Ishikawa (cell line): ENCODE results near the gene TMEM266.

Experiments
- CEBPB ChIP-seq: IDR thresholded peaks from 2 replicates; pipeline ENCODE4 v1.6.1; 2012
- CREB1 ChIP-seq: IDR thresholded peaks from 2 replicates; pipeline ENCODE4 v1.6.1; 2012; ENCODE audit warnings: low read depth
- EGR1 ChIP-seq: IDR thresholded peaks from 2 replicates; pipeline ENCODE4 v1.6.1; 2012
- EP300 ChIP-seq: IDR thresholded peaks from 2 replicates; pipeline ENCODE4 v1.6.1; 2012; ENCODE audit warnings: borderline replicate concordance
- FOXM1 ChIP-seq: IDR thresholded peaks from 2 replicates; pipeline ENCODE4 v1.6.1; 2012; ENCODE audit warnings: low read depth, borderline replicate concordance
- MAX ChIP-seq: IDR thresholded peaks from 2 replicates; pipeline ENCODE4 v1.6.1; 2012
- NFIC ChIP-seq: IDR thresholded peaks from 2 replicates; pipeline ENCODE4 v1.6.1; 2012
- RAD21 ChIP-seq: IDR thresholded peaks from 2 replicates; pipeline ENCODE4 v1.6.1; 2012; ENCODE audit warnings: low read depth
- REST ChIP-seq: IDR thresholded peaks from 2 replicates; pipeline ENCODE4 v1.6.1; 2012; ENCODE audit warnings: low read depth, mild to moderate bottlenecking
- TAF1 ChIP-seq: IDR thresholded peaks from 2 replicates; pipeline ENCODE4 v1.6.1; 2012; ENCODE audit warnings: low read depth, mild to moderate bottlenecking
- TCF12 ChIP-seq: IDR thresholded peaks from 2 replicates; pipeline ENCODE4 v1.6.1; 2012; ENCODE audit warnings: low read depth
- TEAD4 ChIP-seq: IDR thresholded peaks from 2 replicates; pipeline ENCODE4 v1.6.1; 2012
- USF1 ChIP-seq: IDR thresholded peaks from 2 replicates; pipeline ENCODE4 v1.6.1; 2012
- YY1 ChIP-seq: IDR thresholded peaks from 2 replicates; pipeline ENCODE4 v1.6.1; 2012; ENCODE audit warnings: low read depth
- ZBTB7A ChIP-seq: IDR thresholded peaks from 2 replicates; pipeline ENCODE4 v1.6.1; 2012; ENCODE audit warnings: low read depth

The TMEM266 gene

GRCh38 chr15:76198456-76199105 is 138.8 kb downstream of the TMEM266 start:
- TF ChIP-seq CREB1, result no peak

GRCh38 chr15:76199106-76200082 is 139.6 kb downstream of the TMEM266 start:
- TF ChIP-seq MAX (no peak), CEBPB (no peak), TEAD4 (no peak), REST (no peak), ZBTB7A (no peak), NFIC (no peak), RAD21 (no peak), USF1 (no peak), CREB1 (no peak), FOXM1 (no peak), TCF12 (no peak), YY1 (no peak), EP300 (no peak), TAF1 (no peak), EGR1 (no peak)

GRCh38 chr15:76200083-76200465 is 140.3 kb downstream of the TMEM266 start:
- no peak for TF ChIP-seq CREB1
- no peak for TF ChIP-seq REST
- TF ChIP-seq RAD21, result no peak
- TF ChIP-seq ZBTB7A, result no peak
- no peak for TF ChIP-seq TCF12

- no peak for TF ChIP-seq RAD21
- TF ChIP-seq CREB1, result no peak
- TF ChIP-seq TEAD4, result no peak
These were observed 140.9 kb downstream of the TMEM266 start for GRCh38 chr15:76200641-76201105.

- TF ChIP-seq YY1 (no peak), REST (no peak), CREB1 (no peak), ZBTB7A (no peak), FOXM1 (no peak), EP300 (no peak), NFIC (no peak), TEAD4 (no peak), MAX (no peak), CEBPB (no peak), RAD21 (no peak), TCF12 (no peak)
These were observed 141.9 kb downstream of the TMEM266 start for GRCh38 chr15:76201536-76202255.
